Heart right ventricle (tissue), 16 donors: Measurements from ENCODE around the gene ZFYVE21. TPM values are rescaled to one million over a fixed set of nuclear protein-coding genes. Genes with fewer than 3 reads are reported as not detected.

Experiments
- ATAC-seq, 8 donors: fragments of 200-7000 bp; cut with Tn5 transposase; one replicate each; pipeline ENCODE4 v1.9.1; 2020; ENCODE audit warnings: mild to moderate bottlenecking in 8 of 8, moderate library complexity in 8 of 8, moderate number of reproducible peaks in 1 of 8
- DNase-seq, 2 donors: peaks; one replicate each; pipeline ENCODE4 v3.0.0-alpha.2; 2020
- H3K27ac ChIP-seq, 10 donors: fragments of 200-600 bp; sonication (generic) in 2 of 10; one replicate each; pipeline versions ENCODE4 v1.5.0 to v1.8.0; 2020 to 2022; ENCODE audit warnings: mild to moderate bottlenecking in 3 of 10
- H3K27me3 ChIP-seq, 7 donors: fragments of 200-600 bp; one replicate each; pipeline ENCODE4 v1.8.0; 2021 to 2022; ENCODE audit warnings: mild to moderate bottlenecking in 2 of 7
- H3K36me3 ChIP-seq, 9 donors: fragments of 200-600 bp; sonication (generic) in 1 of 9; one replicate each; pipeline versions ENCODE4 v1.5.0 to v1.8.0; 2020 to 2022; ENCODE audit warnings: mild to moderate bottlenecking in 2 of 9
- H3K4me1 ChIP-seq, 9 donors: fragments of 200-600 bp; sonication (generic) in 1 of 9; one replicate each; pipeline versions ENCODE4 v1.5.0 to v1.8.0; 2020 to 2022; ENCODE audit warnings: mild to moderate bottlenecking in 4 of 9
- H3K4me3 ChIP-seq, 10 donors: fragments of 200-600 bp; sonication (generic) in 2 of 10; one replicate each; pipeline versions ENCODE4 v1.5.0 to v1.8.0; 2020 to 2022; ENCODE audit warnings: mild to moderate bottlenecking in 7 of 10, moderate library complexity in 2 of 10
- H3K9me3 ChIP-seq, 11 donors: fragments of 200-600 bp in 10 of 11; sonication (generic) in 2 of 11; one replicate each; pipeline versions ENCODE4 v1.5.0 to v1.8.0; 2013 to 2022; ENCODE audit warnings: mild to moderate bottlenecking in 2 of 11, control low read depth in 1 of 11, moderate library complexity in 1 of 11
- WGBS, 2 donors: extraction: QIAGEN DNeasy Blood & Tissue Kit; methylation state at CpG; one replicate each; pipeline ENCODE4 v1.1.7; 2013; ENCODE audit warnings: inconsistent platforms in 1 of 2; 5-methylcytosine and 5-hydroxymethylcytosine counted together
- intact Hi-C, 10 donors: fragments of 100-400 bp; cut with DNase I; formaldehyde crosslinking; loops; one replicate each; pipeline versions ENCODE4 v1.11.1 to v1.14.2; 2022
- polyA plus RNA-seq, 2 donors: library from polyadenylated mRNA; stranded (reverse); fragments of 200-250 nt; gene quantifications; one replicate each; pipeline ENCODE4 v1.2.3, GENCODE V29; 2013
- total RNA-seq, 10 donors: library from RNA; stranded (reverse); fragmentation: NEBNext Ultra II Directional in 3 of 10; extraction: Animal tissue kit (Norgen Biotek cat#: 25700) in 3 of 10; gene quantifications; one replicate each; pipeline versions ENCODE4 v1.2.1 to v1.2.4, GENCODE V29; 2021 to 2023
- TF ChIP-seq, protein P1 (sequence below), 9 donors: fragments of 200-600 bp; sonication (generic) in 2 of 9; IDR thresholded peaks; one replicate each; pipeline versions ENCODE4 v1.5.0 to v1.8.0; 2021 to 2022; ENCODE audit warnings: antibody characterized with exemption in 9 of 9, mild to moderate bottlenecking in 5 of 9, moderate library complexity in 1 of 9
- donor health status: Arrhythmogenic right ventricular cardiomyopathy.
- donor health status: ischemic (EF 13 %, LVEDD 7.1; RV severe dilation, severe dysfunction).
- donor health status: healthy with polysubstance abuse.
- donor health status: DM: no; HTN: yes; CAD: no.
- donor health status: DM: no; HTN: no; CAD: no.
- donor health status: ischemic (EF 25% LVEDD 6.9; RV normal size, moderate dysfunction).
- donor health status: ischemic (EF 25% LVEDD 5.7; RV mildly dilated, moderate dysfunction).
- donor health status: healthy.
- donor health status: DM: yes; HTN: yes; CAD: no.
- donor health status: Ischemic cardiomyopathy.
- donor health status: ischemic (EF 35%, LVEDD 5.7; RV mildly dilated, moderate dysfunction).
- donor health status: nonischemic (EF 11% LVEDD 7.7; RV severe dilation, severe dysfunction).
- donor health status: DM: yes; HTN: yes; CAD: no.
- donor health status: PGD.
- donor health status: ischemic (EF 29% LVEDD 5.4; RV normal size, mild dysfunction).
- donor health status: nonischemic (EF 23%, LVEDD 6.1; RV moderate dilation, normal function).

ZFYVE21 gene
- total and polyA plus RNA-seq, 12 donors, result 43.5 to 88.8 (median 54.5) TPM

DNA sequence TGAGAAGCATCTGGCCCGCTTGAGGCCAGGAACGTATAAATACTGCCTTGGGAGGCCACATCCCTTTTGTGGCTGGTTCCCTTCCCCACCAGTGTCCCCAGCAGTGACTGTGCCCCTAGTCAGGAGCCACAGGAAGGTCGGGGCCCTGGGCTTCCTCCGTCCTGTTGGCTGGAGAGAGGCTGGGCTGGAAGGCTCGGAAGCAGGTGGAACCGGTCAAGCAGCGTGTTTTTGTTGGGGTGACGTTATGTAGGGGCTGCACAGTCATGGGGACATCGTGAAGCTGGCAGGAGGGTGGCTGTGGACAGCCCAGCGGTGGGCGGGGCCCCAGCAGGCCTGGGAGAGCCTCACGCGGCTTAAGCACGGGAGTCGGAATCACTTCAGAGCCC lies 10.5 kb upstream of the ZFYVE21 start:
- WGBS, 2 donors, result 57 to 59% methylated on average over 15 of the region's 15 CpGs
- intact Hi-C loops, result loop anchor here in 1 of 10 donors (10.0 kb wide), 1 partner anchor 130 kb away; no protein-coding TSS in a partner anchor
- H3K4me3 ChIP-seq, result peak overlapping the region in 1 of 10 donors; percentile 32
- ATAC-seq, result peak; percentile 18 to 78 (median 55)
- H3K27me3 ChIP-seq, result no peaks in the 10 kb centered on the region
- H3K9me3 ChIP-seq, result no peaks in the 10 kb centered on the region
- peaks cover 10 to 87% (median 38%) of the 10 kb centered on the region in 9 donors for H3K4me1 ChIP-seq
- TF ChIP-seq, protein P1, sequence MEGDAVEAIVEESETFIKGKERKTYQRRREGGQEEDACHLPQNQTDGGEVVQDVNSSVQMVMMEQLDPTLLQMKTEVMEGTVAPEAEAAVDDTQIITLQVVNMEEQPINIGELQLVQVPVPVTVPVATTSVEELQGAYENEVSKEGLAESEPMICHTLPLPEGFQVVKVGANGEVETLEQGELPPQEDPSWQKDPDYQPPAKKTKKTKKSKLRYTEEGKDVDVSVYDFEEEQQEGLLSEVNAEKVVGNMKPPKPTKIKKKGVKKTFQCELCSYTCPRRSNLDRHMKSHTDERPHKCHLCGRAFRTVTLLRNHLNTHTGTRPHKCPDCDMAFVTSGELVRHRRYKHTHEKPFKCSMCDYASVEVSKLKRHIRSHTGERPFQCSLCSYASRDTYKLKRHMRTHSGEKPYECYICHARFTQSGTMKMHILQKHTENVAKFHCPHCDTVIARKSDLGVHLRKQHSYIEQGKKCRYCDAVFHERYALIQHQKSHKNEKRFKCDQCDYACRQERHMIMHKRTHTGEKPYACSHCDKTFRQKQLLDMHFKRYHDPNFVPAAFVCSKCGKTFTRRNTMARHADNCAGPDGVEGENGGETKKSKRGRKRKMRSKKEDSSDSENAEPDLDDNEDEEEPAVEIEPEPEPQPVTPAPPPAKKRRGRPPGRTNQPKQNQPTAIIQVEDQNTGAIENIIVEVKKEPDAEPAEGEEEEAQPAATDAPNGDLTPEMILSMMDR (IDR thresholded peaks at IDR 0.05), result no peak
- H3K36me3 ChIP-seq, result peaks cover 0 to 90% (median 19%) of the 10 kb centered on the region in 9 donors
- DNase-seq, result peak in 1 of 2 donors; percentile 62
- peak overlapping the region in 9 of 10 donors; percentile 17 to 76 (median 48) for H3K27ac ChIP-seq

DNA sequence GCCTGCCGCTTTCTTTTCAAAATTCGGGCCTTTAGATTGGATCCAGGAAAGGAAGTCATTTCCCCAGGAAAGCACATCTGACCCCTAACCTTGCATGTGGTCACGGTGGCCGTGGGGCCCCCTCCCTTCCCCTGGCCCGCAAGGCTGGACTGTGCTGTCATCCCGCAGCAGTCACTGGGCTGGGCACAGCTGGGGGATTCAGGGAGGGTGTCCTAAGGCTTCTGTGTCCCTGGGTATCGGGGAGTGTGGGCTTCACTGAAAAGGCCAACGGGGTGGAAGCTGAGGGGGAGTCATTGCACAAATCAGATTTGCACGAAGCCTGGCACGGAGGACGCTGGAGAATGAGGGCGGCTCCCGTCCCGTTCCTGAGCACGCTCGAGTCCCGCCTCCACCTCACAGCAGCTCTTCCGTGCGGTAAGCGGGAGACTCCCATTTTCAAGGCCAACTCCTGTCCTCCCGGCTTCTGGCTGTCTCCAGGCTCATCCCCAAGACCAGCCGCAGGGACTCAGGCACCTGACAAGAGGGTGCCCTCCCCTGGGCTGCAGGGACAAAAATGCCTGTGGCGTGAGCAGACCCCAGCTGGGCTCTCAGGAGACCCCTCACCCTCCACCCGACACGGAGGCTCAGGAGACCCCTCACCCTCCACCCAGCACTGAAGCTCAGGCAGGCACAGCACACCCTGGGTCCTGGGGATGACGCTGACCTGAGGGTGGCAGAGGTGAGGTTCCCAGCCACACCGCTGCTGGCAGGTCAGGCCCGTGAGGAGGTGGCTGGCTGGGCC lies 9.9 kb upstream of the ZFYVE21 start:
- Histone ChIP-seq H3K27ac (peak overlapping the region in 9 of 10 donors; percentile 22 to 76 (median 53)), H3K9me3 (no peaks in the 10 kb centered on the region), H3K36me3 (peaks cover 0 to 84% (median 19%) of the 10 kb centered on the region in 9 donors), H3K4me3 (peak overlapping the region in 2 of 10 donors; percentile 8 to 32), H3K27me3 (no peaks in the 10 kb centered on the region), H3K4me1 (peaks cover 7 to 87% (median 32%) of the 10 kb centered on the region in 9 donors)
- 60 to 76% methylated on average over 28 of the region's 28 CpGs for WGBS, 2 donors
- TF ChIP-seq, protein P1 (IDR thresholded peaks at IDR 0.05), result no peak
- ATAC-seq (peak in 7 of 8 donors; percentile 9 to 59 (median 27)), DNase-seq (no peak)
- intact Hi-C loops, result loop anchor here in 1 of 10 donors (10.0 kb wide), 1 partner anchor 131 kb away; no protein-coding TSS in a partner anchor

DNA sequence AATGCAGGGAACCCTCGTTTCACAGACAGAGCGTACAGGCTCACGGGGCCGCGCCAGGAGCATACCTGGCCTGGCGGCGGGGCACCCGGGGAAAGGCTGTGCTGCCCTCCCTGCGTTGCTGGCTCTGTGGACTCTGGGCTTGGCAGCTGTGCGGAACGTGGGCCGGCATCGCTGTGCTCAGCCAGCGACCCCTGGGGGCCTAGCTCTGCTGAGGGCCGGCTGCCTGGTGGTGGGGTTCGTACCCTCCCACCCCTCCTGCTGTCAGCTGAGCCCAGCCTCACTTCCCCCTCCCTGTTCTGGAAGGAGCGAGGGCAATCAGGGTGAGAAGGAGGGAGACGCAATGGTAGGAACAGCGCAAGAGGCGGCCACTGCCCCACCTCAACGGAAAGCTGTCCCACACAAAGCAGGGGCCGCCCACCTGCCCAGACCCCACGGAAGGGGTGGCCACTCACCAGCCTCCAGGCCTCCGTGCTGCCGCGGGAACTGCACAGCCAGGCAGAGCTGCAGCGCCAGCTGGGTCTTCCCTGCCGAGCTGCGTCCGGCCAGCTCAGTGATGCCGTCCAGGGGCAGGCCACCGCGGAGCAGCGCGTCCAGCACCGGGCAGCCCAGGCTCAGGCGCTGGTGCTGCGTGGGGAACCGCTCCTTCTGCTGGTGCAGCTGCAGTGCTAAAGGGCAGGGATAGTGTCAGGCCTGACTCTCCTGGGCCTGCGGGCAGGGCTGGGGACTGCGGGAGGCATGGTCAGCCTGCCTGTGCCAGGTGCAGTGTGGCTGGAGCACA lies 8.9 kb upstream of the ZFYVE21 start:
- 91% methylated on average over 41 of the region's 41 CpGs for WGBS, 2 donors
- Histone ChIP-seq H3K36me3 (peaks cover 0 to 74% (median 19%) of the 10 kb centered on the region in 9 donors), H3K9me3 (no peaks in the 10 kb centered on the region), H3K27ac (peak overlapping the region in 1 of 10 donors; percentile 62), H3K4me3 (no peak overlapping the region), H3K4me1 (peaks cover 12 to 87% (median 31%) of the 10 kb centered on the region in 9 donors), H3K27me3 (no peaks in the 10 kb centered on the region)
- intact Hi-C loops, result loop anchor here in 1 of 10 donors (10.0 kb wide), 1 partner anchor 132 kb away; no protein-coding TSS in a partner anchor
- DNase-seq, result no peak
- TF ChIP-seq, protein P1 (IDR thresholded peaks at IDR 0.05), result no peak
- ATAC-seq, result no peak
